ENCODE measurements around the gene SLC6A6. TPM values are rescaled to one million over a fixed set of nuclear protein-coding genes. Genes with fewer than 3 reads are reported as not detected.

SLC6A6 gene
- polyA plus RNA-seq, 3 donors, result 17.3 to 26.9 (median 18.8) TPM

- DNase-seq (ENCODE audit: extremely low read depth in 1 of 11, low read depth in 9 of 11, low spot score in 4 of 11), result no peak
Observed at GRCh38 chr3:14518893-14519292, 116.5 kb downstream of the SLC6A6 start.

DNA sequence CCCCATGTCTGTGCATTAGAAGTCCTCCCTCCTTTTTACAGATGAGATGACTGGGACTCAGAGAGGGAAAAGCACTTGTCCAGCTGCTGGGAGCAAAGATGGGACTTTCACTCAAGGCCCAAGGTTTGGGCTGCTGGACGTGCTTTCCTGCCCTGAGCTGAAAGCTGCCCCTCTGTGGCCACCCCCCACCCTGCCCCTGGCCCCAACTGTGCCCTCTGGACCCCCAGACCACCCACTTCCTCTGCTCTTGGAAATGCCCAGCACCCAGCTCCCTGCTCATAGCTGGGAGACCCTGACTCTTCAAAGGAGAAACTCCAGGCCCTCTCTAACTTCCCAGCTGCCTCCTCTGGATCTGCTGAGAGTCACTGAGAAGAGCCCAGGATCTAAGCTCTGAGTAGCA lies 117.0 kb downstream of the SLC6A6 start:
- no peak for DNase-seq (ENCODE audit: extremely low read depth in 1 of 11, low read depth in 9 of 11, low spot score in 4 of 11)

GRCh38 chr3:14520149-14520548 lies 117.7 kb downstream of the SLC6A6 start:
- DNase-seq (ENCODE audit: extremely low read depth in 1 of 11, low read depth in 9 of 11, low spot score in 4 of 11), result no peak

GRCh38 chr3:14520967-14521366 lies 118.6 kb downstream of the SLC6A6 start:
- no peak for DNase-seq (ENCODE audit: extremely low read depth in 1 of 11, low read depth in 9 of 11, low spot score in 4 of 11)

GRCh38 chr3:14521611-14522010 lies 119.2 kb downstream of the SLC6A6 start:
- DNase-seq (ENCODE audit: extremely low read depth in 1 of 11, low read depth in 9 of 11, low spot score in 4 of 11), result no peak

DNA sequence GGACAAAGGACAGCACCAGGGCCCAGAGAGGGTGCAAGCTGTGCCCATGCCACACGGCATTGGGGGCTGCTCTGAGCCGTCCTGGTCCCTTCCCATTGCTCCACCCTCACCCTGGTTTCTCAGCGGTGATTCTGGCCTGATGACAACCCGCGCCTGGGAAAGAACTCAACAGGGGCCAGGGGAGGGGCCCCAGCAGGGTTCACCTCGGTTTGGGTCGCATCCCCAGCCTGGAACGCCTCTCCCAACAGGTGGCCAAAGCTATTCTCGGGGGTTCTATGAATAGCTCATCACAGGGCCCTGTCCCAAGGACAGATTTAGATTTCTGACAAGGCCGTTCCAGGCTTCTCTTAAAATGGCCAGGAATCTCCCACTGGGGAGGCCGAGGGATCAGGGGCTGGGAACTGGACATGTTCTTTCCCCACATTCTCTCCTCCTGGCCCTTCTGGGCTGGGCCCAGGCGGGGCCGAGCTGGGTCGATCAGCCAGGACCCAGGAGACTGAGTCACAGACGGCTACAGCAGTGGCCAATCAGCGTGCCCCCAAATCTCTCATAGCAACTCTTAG lies 119.8 kb downstream of the SLC6A6 start:
- no peak for DNase-seq (ENCODE audit: extremely low read depth in 1 of 11, low read depth in 9 of 11, low spot score in 4 of 11)

- DNase-seq (ENCODE audit: extremely low read depth in 1 of 11, low read depth in 9 of 11, low spot score in 4 of 11), result no peak
Observed at GRCh38 chr3:14522768-14523167, 120.4 kb downstream of the SLC6A6 start.

GRCh38 chr3:14523792-14524191 lies 121.4 kb downstream of the SLC6A6 start:
- DNase-seq (ENCODE audit: extremely low read depth in 1 of 11, low read depth in 9 of 11, low spot score in 4 of 11), result no peak

DNA sequence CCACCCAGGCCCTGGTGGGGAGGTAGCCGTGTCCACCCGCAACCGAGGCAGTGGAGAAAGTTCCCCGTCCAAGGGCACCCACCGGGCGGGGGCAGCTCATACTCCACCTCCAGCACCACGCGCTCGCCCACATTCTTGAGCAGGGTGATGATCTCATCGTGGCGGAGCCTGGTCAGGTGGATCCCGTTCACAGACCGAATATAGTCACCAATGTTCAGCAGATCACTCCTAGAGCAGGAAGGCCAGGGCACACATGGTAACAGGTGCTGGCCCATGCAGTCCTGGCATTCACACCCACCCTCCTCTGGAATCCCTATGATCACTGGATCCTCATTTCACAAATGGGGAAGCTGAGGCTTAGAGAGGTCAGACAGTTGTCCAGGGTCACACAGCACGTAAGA lies 121.9 kb downstream of the SLC6A6 start:
- no peak for DNase-seq (ENCODE audit: extremely low read depth in 1 of 11, low read depth in 9 of 11, low spot score in 4 of 11)

- DNase-seq (ENCODE audit: extremely low read depth in 1 of 11, low read depth in 9 of 11, low spot score in 4 of 11), result no peak
Observed at GRCh38 chr3:14524920-14525660, 122.7 kb downstream of the SLC6A6 start.

DNA sequence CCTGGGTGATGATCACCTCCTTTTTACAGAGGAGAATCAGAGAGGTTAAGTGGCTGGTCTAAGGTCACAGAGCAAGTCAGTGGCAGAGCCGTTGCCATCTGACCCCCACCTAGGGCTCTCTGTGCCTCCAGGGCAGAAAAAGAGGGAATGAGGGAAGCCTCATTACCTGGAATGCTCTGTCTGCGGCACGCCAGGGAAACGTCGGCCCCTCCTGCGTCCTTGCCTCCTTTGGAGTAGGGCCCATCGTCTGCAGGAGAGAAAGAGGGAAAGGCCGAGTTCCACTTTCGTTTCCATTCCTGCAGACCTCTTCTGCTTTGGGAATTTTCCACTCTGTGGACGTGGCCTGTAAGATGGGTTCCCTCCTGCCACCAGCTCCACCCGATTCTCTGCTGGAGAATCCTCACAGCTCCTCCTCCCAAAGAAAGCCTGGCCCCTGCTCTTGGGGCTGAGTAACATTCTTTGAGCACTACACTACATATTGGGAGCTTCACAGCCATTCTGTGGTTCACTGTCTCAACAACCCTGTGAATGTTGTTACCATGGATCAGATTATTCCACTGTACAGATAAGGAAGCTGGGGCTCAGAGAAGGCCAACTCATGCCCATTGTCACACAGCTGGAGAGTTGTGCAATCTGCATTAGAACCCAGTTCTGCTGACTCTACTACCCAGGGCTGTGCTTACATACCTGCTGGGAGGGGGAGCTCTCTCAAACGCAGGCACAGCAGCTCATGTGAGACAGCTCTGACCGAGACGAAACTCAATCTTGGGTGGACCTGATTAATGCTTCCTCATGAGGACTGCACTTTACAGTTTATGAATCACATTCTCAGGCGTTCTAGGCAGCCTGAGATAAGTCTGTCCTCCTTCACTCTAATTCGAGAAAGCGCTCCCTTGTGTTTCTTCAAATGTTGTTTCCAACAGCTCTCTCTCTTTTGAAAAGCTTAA lies 123.6 kb downstream of the SLC6A6 start:
- no peak for DNase-seq (ENCODE audit: extremely low read depth in 1 of 11, low read depth in 9 of 11, low spot score in 4 of 11)

DNA sequence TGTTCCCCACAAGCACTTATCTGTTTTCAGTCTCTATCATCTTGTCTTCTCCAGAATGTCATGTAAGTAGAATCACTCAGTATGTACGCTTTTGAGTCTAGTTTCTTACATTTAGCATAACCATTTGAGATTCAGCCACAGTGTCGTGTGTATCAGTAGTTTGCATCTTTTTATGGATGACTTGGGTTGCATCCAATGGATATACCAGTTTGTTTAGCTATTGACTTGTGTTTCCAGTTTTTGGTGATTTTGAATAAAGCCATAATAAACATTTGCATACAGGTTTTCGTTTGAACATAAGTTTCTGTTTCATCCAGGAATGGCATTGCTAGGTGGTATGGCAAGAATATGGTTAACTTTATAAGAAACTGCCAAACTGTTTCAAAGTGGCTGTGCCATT lies 125.7 kb downstream of the SLC6A6 start:
- DNase-seq (ENCODE audit: extremely low read depth in 1 of 11, low read depth in 9 of 11, low spot score in 4 of 11), result no peak

- no peak for DNase-seq (ENCODE audit: extremely low read depth in 1 of 11, low read depth in 9 of 11, low spot score in 4 of 11)
Observed at GRCh38 chr3:14531856-14532395, 129.5 kb downstream of the SLC6A6 start.

- DNase-seq (ENCODE audit: extremely low read depth in 1 of 11, low read depth in 9 of 11, low spot score in 4 of 11), result no peak
Observed at GRCh38 chr3:14532691-14533456, 130.5 kb downstream of the SLC6A6 start.

DNA sequence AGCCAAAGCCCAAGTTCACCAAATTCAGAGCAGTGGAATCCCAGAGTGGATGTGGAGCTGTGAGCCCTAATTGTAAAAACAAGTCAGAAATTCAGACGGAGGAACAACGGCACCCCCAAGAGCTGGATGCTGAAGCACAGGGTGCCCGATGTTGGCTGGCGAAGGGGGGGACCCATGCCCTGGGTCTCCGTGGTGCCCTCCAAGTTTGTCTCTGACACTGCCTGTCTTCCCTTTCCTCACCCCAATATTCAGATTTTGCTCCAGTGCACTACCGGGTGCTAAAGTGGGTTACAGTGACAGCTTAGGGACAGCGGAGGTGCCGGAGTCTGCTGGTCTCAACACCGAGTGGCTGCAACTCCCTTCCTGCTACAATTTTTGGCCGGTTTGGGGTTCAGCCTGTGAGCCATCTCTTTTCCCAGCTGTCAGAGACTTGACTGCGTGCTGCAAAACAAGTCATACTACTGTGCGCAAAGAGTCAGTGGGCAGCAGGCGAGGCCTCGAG lies 131.1 kb downstream of the SLC6A6 start:
- DNase-seq (ENCODE audit: extremely low read depth in 1 of 11, low read depth in 9 of 11, low spot score in 4 of 11), result no peak

DNA sequence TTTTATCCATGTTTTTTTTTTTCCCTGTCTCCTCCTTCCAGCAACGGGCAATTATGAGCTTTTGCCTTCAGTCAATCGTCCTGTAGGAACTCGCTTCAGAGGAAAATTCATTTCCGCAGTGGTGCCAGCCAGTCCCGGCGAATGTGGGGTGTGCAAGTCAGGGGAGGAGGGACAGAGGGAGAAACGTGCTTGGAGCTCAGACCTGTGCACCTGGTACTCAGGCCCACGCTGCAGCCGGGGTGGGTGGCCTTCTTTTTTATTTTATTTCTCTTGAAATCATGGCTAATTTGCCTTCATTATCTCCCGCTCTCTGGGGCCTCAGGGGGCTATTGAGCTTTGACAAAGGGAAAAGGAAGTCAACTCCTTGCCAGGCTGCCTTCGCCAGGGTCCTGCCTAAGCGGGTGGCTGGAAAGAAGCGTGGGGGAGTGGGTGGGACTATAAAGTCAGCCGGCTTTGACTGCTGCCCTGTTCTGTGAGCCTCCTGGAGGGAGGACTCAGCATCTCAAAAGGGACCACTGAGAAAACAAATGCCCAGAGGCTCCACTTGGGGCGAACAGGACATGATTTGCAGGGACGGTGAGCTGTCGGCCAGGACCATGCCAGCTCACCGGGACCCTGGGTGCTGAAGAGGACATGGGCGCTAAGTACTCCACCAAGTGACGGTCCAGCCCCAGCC lies 132.2 kb downstream of the SLC6A6 start:
- no peak for DNase-seq (ENCODE audit: extremely low read depth in 1 of 11, low read depth in 9 of 11, low spot score in 4 of 11)

DNA sequence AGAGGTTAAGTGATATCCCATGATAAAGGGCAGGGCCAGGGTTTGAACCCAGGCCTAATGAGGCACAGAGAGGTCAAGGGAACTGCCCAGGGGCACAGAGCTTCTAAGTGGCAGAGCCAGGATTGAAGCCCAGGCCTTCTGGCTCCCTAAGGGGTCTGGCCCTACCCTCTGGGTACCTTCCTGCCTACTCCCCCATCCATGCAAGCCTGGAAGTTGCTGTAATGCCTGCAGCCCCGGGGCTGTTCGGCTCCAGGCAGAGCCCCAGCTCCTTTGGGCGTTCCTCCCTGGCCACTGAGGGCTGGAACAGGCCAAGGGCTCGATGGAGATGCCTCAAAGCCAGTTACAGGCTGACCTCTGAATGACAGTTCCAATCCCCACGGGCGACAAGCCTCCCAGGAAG lies 133.2 kb downstream of the SLC6A6 start:
- DNase-seq (ENCODE audit: extremely low read depth in 1 of 11, low read depth in 9 of 11, low spot score in 4 of 11), result no peak

DNA sequence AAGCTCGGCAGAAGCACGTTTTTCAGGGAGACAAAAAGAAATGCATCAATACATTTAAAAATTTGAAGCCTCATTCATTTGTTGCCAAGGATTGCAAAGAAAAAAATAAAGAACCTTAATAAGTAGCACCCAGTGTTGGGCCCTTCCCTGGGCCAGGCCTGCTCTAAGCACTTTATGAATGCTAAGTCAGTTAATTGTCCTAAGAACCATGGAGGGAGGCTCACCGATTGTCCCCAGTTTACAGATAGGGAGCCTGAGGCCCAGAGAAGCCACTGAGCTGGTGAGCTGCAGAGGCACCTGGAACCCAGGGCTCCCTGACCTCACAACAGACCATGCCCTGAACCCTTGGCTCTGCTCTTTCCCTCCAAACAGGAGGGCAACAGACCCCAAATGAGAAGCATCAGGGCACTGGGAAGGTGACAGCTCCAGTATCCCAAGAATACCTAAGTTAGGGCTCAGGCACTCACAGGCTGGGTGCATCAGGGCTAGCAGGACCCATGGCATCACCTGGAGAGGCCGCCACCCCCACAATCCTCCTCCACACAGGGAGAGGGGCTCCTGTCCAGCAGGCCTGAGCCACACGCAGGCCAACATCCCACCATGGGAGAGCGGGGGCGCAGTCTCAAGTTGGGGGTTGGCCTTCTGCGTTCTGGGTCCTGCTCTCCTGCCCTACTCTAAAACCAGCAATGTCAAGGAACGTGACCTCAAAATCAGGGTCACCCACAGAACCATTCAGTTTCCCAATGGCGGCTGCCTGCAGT lies 133.8 kb downstream of the SLC6A6 start:
- DNase-seq (ENCODE audit: extremely low read depth in 1 of 11, low read depth in 9 of 11, low spot score in 4 of 11), result no peak
